Upper lobe of right lung (tissue), 1 donor: ENCODE results near the gene SCN8A. TPM values are rescaled to one million over a fixed set of nuclear protein-coding genes. Genes with fewer than 3 reads are reported as not detected.
A peak's percentile ranks its signal among the peaks of the same experiment; 100 is the strongest.

ENCODE experiments used
- ATAC-seq: fragments of 200-7000 bp; cut with Tn5 transposase; one replicate; pipeline ENCODE4 v1.9.1; 2020; ENCODE audit warnings: mild to moderate bottlenecking, moderate library complexity
- DNase-seq: peaks from one replicate; pipeline ENCODE4 v3.0.0-alpha.2; 2020
- H3K27ac ChIP-seq: fragments of 200-600 bp; one replicate; pipeline ENCODE4 v1.8.0; 2022
- H3K27me3 ChIP-seq: fragments of 200-600 bp; one replicate; pipeline ENCODE4 v1.8.0; 2022; ENCODE audit warnings: mild to moderate bottlenecking
- H3K36me3 ChIP-seq: fragments of 200-600 bp; one replicate; pipeline ENCODE4 v1.8.0; 2022
- H3K4me1 ChIP-seq: fragments of 200-600 bp; one replicate; pipeline ENCODE4 v1.8.0; 2022
- H3K4me3 ChIP-seq: fragments of 200-600 bp; one replicate; pipeline ENCODE4 v1.8.0; 2022; ENCODE audit warnings: mild to moderate bottlenecking
- H3K9me3 ChIP-seq: fragments of 200-600 bp; one replicate; pipeline ENCODE4 v1.8.0; 2022
- intact Hi-C: fragments of 100-400 bp; cut with DNase I; formaldehyde crosslinking; loops from one replicate; pipeline ENCODE4 v1.11.0; 2022
- total RNA-seq: library from RNA; stranded (reverse); fragmentation: NEBNext Ultra II Directional; extraction: Animal tissue kit (Norgen Biotek cat#: 25700); gene quantifications from one replicate; pipeline ENCODE4 v1.2.1, GENCODE V29; 2021
- TF ChIP-seq, protein P1 (sequence below): fragments of 200-600 bp; IDR thresholded peaks from one replicate; pipeline ENCODE4 v1.8.0; 2022; ENCODE audit warnings: antibody characterized with exemption
- donor health status: DM: no; HTN: yes; CAD: no; lungs with severe emphysema.

Gene SCN8A
- total RNA-seq, 1 donor from 2014 or later: 1.1 TPM

DNA sequence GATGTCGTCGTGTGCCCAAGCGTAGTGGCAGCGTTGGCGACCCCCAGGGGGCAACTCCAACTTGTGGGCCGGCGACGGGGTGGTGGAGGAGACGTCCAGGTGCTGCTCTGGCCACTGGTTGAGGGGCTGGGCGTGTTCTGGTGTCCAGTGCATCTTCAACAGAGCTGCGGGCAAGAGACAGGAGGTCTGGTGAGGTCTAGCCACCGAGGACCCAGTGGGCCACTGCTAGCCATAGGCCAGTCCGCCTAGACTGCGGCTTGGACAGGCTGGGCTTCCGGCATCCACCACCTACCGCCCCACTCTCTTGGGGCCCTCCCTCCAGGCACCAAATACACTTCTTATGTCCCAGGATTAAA is 231.2 kb downstream of the SCN8A start:
- Histone ChIP-seq H3K4me3 (no peak overlapping the region), H3K36me3 (no peaks in the 10 kb centered on the region), H3K27me3 (peaks cover 3% of the 10 kb centered on the region), H3K27ac (no peak overlapping the region), H3K4me1 (peaks cover 6% of the 10 kb centered on the region), H3K9me3 (no peaks in the 10 kb centered on the region)
- intact Hi-C loops: no loop called here
- ATAC-seq (no peak), DNase-seq (no peak)
- TF ChIP-seq, protein P1, sequence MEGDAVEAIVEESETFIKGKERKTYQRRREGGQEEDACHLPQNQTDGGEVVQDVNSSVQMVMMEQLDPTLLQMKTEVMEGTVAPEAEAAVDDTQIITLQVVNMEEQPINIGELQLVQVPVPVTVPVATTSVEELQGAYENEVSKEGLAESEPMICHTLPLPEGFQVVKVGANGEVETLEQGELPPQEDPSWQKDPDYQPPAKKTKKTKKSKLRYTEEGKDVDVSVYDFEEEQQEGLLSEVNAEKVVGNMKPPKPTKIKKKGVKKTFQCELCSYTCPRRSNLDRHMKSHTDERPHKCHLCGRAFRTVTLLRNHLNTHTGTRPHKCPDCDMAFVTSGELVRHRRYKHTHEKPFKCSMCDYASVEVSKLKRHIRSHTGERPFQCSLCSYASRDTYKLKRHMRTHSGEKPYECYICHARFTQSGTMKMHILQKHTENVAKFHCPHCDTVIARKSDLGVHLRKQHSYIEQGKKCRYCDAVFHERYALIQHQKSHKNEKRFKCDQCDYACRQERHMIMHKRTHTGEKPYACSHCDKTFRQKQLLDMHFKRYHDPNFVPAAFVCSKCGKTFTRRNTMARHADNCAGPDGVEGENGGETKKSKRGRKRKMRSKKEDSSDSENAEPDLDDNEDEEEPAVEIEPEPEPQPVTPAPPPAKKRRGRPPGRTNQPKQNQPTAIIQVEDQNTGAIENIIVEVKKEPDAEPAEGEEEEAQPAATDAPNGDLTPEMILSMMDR: no peak

DNA sequence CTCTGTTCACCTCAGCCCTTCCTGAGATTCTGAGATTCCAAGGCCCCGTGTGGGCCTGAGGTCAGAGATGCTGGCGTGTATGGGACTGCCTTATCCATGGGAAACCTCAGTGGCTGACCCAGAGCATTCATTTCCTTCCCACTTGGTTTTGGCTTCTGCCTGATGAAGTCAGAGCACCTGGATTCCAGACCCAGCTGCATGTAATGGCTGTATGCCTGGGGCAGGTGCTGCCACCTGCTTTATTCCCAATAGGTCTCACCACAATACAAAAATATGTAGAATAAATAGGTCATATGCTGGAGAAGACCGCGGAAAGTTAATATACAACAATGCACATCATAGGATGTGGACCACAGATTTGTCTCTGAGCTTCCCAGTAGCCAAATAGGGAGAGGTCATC is 231.9 kb downstream of the SCN8A start:
- DNase-seq: no peak
- no peaks in the 10 kb centered on the region for H3K9me3 ChIP-seq
- TF ChIP-seq, protein P1: no peak
- intact Hi-C loops: no loop called here
- ATAC-seq: no peak
- no peak overlapping the region for H3K27ac ChIP-seq
- H3K4me3 ChIP-seq: no peak overlapping the region
- H3K4me1 ChIP-seq: peaks cover 6% of the 10 kb centered on the region
- H3K36me3 ChIP-seq: no peaks in the 10 kb centered on the region
- H3K27me3 ChIP-seq: peaks cover 3% of the 10 kb centered on the region

DNA sequence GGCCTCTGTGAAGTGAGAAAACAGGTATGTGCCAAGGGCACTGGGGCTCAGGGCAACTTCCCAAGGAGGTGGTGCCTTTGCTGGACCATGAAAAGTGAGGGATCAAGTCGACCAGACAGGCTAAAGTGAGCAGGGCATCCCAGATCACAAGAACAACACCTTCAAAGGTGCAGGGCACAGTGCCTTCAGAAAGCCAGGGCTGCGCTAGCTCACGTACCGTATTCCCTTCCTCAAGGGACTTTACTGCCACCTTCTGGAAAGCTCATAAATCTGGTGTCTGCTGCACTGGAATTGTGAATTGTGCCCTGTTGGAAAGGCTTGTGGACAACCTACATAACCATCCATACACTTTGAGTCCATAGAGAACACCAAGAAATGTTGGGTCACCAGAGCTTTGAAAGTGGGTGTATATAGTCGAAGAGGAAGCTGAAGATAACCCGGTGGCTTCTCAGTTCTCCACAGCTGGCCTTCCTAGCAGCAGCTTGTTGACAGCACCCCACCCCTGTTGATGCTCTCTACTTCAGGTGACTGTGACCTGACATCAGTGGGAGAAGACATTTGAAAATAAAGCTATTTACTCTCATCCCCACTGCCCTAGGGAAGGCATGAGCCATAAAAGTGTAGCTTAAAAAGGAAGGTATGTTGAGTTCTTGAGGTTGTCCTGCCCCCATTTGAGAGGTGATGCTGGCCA is 233.0 kb downstream of the SCN8A start:
- intact Hi-C loops: no loop called here
- no peak for DNase-seq
- peaks cover 6% of the 10 kb centered on the region for H3K4me1 ChIP-seq
- H3K27me3 ChIP-seq: peaks cover 7% of the 10 kb centered on the region
- H3K9me3 ChIP-seq: no peaks in the 10 kb centered on the region
- no peak overlapping the region for H3K27ac ChIP-seq
- no peak overlapping the region for H3K4me3 ChIP-seq
- TF ChIP-seq, protein P1: peak; percentile 51
- H3K36me3 ChIP-seq: no peaks in the 10 kb centered on the region
- ATAC-seq: peak; percentile 30

DNA sequence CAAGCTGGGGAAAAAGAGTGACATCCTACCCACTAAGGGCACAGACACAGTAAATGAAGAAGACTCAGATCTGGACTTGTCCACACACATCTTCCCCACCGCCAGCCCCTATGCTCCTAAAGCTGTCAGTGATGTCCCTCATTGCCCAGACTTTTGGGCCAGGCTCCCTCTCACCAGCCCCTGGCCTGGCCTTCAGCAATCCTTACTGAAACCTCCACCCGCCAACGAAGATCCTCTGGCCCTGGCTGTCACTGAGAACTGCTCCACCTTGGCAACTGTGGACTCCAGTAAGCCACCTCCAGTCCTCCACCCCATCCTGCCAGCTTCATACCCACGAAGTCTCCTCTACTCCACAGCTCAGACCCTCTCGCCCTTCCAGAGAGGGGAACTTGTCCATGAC is 234.2 kb downstream of the SCN8A start:
- Histone ChIP-seq H3K9me3 (no peaks in the 10 kb centered on the region), H3K27ac (no peak overlapping the region), H3K4me3 (no peak overlapping the region), H3K27me3 (peaks cover 9% of the 10 kb centered on the region), H3K4me1 (no peaks in the 10 kb centered on the region), H3K36me3 (no peaks in the 10 kb centered on the region)
- DNase-seq: no peak
- TF ChIP-seq, protein P1: no peak
- intact Hi-C loops: no loop called here
- ATAC-seq: no peak

DNA sequence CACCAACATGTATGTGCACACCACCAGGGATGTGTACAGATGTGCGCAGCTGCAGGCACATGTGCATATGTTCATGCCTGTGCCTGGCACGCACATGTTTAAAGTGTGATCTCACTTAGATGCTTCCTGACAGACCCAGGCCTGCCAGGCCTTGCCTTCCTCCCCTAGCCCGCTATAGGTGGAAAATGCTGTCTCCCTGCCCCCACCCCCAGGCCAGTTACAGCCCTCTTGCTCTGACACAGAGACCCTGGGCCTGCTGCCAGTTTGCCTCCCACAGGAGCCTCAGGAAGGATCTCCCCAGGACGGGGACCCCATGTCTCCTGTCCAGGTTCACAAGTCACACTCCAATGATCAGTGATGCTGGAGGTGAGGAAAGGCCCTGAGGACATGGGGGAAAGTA is 235.8 kb downstream of the SCN8A start:
- intact Hi-C loops: no loop called here
- no peaks in the 10 kb centered on the region for H3K36me3 ChIP-seq
- no peak for ATAC-seq
- TF ChIP-seq, protein P1: no peak
- H3K27me3 ChIP-seq: peaks cover 6% of the 10 kb centered on the region
- no peak for DNase-seq
- H3K9me3 ChIP-seq: no peaks in the 10 kb centered on the region
- no peak overlapping the region for H3K27ac ChIP-seq
- no peak overlapping the region for H3K4me3 ChIP-seq
- H3K4me1 ChIP-seq: no peaks in the 10 kb centered on the region
